ENCODE measurements around the gene DDX21.

Gene DDX21

GRCh38 chr10:68957284-68957615, 1.3 kb downstream of the DDX21 start:
- TF ChIP-seq FOXP2 (optimal IDR thresholded peaks at IDR 0.05; ENCODE audit: borderline replicate concordance, extremely low read depth, extremely low read length, insufficient read depth) (no peak), POLR2AphosphoS5 (IDR thresholded peaks at IDR 0.05; ENCODE audit: low read depth, low read length) (no peak), SIN3A (IDR thresholded peaks at IDR 0.05; ENCODE audit: borderline replicate concordance, insufficient read depth, low read length) (no peak)

- TF ChIP-seq FOXP2 (optimal IDR thresholded peaks at IDR 0.05; ENCODE audit: borderline replicate concordance, extremely low read depth, extremely low read length, insufficient read depth) (no peak), TAF1 (IDR thresholded peaks at IDR 0.05; ENCODE audit: borderline replicate concordance, insufficient read depth, low read length) (no peak), POLR2AphosphoS5 (IDR thresholded peaks at IDR 0.05; ENCODE audit: low read depth, low read length) (no peak), SIN3A (IDR thresholded peaks at IDR 0.05; ENCODE audit: borderline replicate concordance, insufficient read depth, low read length) (no peak), REST (IDR thresholded peaks at IDR 0.05; ENCODE audit: insufficient read depth in 1 of 2, low read depth in 2 of 2, low read length in 2 of 2) (no peak)
Measured at GRCh38 chr10:68957654-68958053, 1.7 kb downstream of the DDX21 start.

GRCh38 chr10:68959695-68960527, 3.9 kb downstream of the DDX21 start:
- TF ChIP-seq POLR2AphosphoS5 (IDR thresholded peaks at IDR 0.05; ENCODE audit: low read depth, low read length): no peak
- no peak for TF ChIP-seq SIN3A (IDR thresholded peaks at IDR 0.05; ENCODE audit: borderline replicate concordance, insufficient read depth, low read length)
- TF ChIP-seq FOXP2 (optimal IDR thresholded peaks at IDR 0.05; ENCODE audit: borderline replicate concordance, extremely low read depth, extremely low read length, insufficient read depth): no peak
- TF ChIP-seq TAF1 (IDR thresholded peaks at IDR 0.05; ENCODE audit: borderline replicate concordance, insufficient read depth, low read length): no peak
- no peak for TF ChIP-seq REST (IDR thresholded peaks at IDR 0.05; ENCODE audit: insufficient read depth in 1 of 2, low read depth in 2 of 2, low read length in 2 of 2)

GRCh38 chr10:68963151-68963550, 7.2 kb downstream of the DDX21 start:
- TF ChIP-seq POLR2AphosphoS5 (IDR thresholded peaks at IDR 0.05; ENCODE audit: low read depth, low read length) (no peak), TAF1 (IDR thresholded peaks at IDR 0.05; ENCODE audit: borderline replicate concordance, insufficient read depth, low read length) (no peak), SIN3A (IDR thresholded peaks at IDR 0.05; ENCODE audit: borderline replicate concordance, insufficient read depth, low read length) (no peak), REST (IDR thresholded peaks at IDR 0.05; ENCODE audit: insufficient read depth in 1 of 2, low read depth in 2 of 2, low read length in 2 of 2) (no peak), FOXP2 (optimal IDR thresholded peaks at IDR 0.05; ENCODE audit: borderline replicate concordance, extremely low read depth, extremely low read length, insufficient read depth) (no peak)

- TF ChIP-seq SIN3A (IDR thresholded peaks at IDR 0.05; ENCODE audit: borderline replicate concordance, insufficient read depth, low read length) (no peak), REST (IDR thresholded peaks at IDR 0.05; ENCODE audit: insufficient read depth in 1 of 2, low read depth in 2 of 2, low read length in 2 of 2) (no peak), TAF1 (IDR thresholded peaks at IDR 0.05; ENCODE audit: borderline replicate concordance, insufficient read depth, low read length) (no peak), POLR2AphosphoS5 (IDR thresholded peaks at IDR 0.05; ENCODE audit: low read depth, low read length) (no peak), FOXP2 (optimal IDR thresholded peaks at IDR 0.05; ENCODE audit: borderline replicate concordance, extremely low read depth, extremely low read length, insufficient read depth) (no peak)
Measured at GRCh38 chr10:68973975-68974374, 18.0 kb downstream of the DDX21 start.
